Breast epithelium (tissue), 4 donors: ENCODE results near the gene CD58. TPM values are rescaled to one million over a fixed set of nuclear protein-coding genes. Genes with fewer than 3 reads are reported as not detected.

Experiments used
- DNase-seq, 2 donors: peaks; one replicate each; pipeline ENCODE4 v3.0.0-alpha.2; 2019; ENCODE audit warnings: low spot score in 2 of 2
- H3K27ac ChIP-seq, 2 donors: fragments of 200-600 bp; sonication (generic) in 1 of 2; one replicate each; pipeline ENCODE4 v1.5.1; 2016 to 2019; ENCODE audit warnings: mild to moderate bottlenecking in 1 of 2
- H3K27me3 ChIP-seq, 2 donors: fragments of 200-600 bp; sonication (generic) in 1 of 2; one replicate each; pipeline versions ENCODE4 v1.5.1 to v1.6.0; 2017 to 2019; ENCODE audit warnings: control low read depth in 1 of 2, mild to moderate bottlenecking in 1 of 2
- H3K36me3 ChIP-seq: fragments of 200-600 bp; one replicate; pipeline ENCODE4 v1.5.1; 2019
- H3K4me1 ChIP-seq, 2 donors: fragments of 200-600 bp; sonication (generic); one replicate each; pipeline ENCODE4 v1.5.1; 2016 to 2019; ENCODE audit warnings: control low read depth in 1 of 2
- H3K4me3 ChIP-seq, 3 donors: fragments of 200-600 bp; sonication (generic); 1 replicate in 2 of 3; 2 replicates in 1 of 3; pipeline ENCODE4 v1.5.1; 2016 to 2019; ENCODE audit warnings: mild to moderate bottlenecking in 3 of 3, moderate library complexity in 2 of 3
- H3K9me3 ChIP-seq, 2 donors: fragments of 200-600 bp; sonication (generic) in 1 of 2; one replicate each; pipeline ENCODE4 v1.5.1; 2016 to 2019; ENCODE audit warnings: control low read depth in 1 of 2
- POLR2A ChIP-seq: fragments of 450-650 bp; IDR thresholded peaks from one replicate; pipeline ENCODE4 v1.6.1; 2016; ENCODE audit warnings: antibody characterized with exemption, mild to moderate bottlenecking, moderate library complexity
- POLR2AphosphoS5 ChIP-seq, 3 donors: sonication (generic); formaldehyde crosslinking; IDR thresholded peaks; one replicate each; pipeline ENCODE4 v1.6.1; 2017; ENCODE audit warnings: antibody characterized with exemption in 3 of 3
- intact Hi-C: fragments of 100-400 bp; cut with DNase I; formaldehyde crosslinking; loops from one replicate; pipeline ENCODE4 v1.15.1; 2023; ENCODE audit warnings: low total_unique reads
- total RNA-seq, 3 donors: library from RNA; depleted of rRNA; stranded (reverse); fragments of >200 nt; gene quantifications; one replicate each; pipeline ENCODE4 v1.1.0, GENCODE V29; 2016
- TF ChIP-seq, protein P1 (sequence below), 3 donors: fragments of 450-650 bp; IDR thresholded peaks; one replicate each; pipeline ENCODE4 v1.5.1; 2016 to 2017; ENCODE audit warnings: antibody characterized with exemption in 3 of 3, mild to moderate bottlenecking in 3 of 3, moderate library complexity in 3 of 3

CD58 gene
- total RNA-seq, 3 donors from 2014 or later, result 22.0 to 31.4 (median 31.3) TPM

GRCh38 chr1:116553386-116554115 lies 17.3 kb downstream of the CD58 start:
- TF ChIP-seq, protein P1, sequence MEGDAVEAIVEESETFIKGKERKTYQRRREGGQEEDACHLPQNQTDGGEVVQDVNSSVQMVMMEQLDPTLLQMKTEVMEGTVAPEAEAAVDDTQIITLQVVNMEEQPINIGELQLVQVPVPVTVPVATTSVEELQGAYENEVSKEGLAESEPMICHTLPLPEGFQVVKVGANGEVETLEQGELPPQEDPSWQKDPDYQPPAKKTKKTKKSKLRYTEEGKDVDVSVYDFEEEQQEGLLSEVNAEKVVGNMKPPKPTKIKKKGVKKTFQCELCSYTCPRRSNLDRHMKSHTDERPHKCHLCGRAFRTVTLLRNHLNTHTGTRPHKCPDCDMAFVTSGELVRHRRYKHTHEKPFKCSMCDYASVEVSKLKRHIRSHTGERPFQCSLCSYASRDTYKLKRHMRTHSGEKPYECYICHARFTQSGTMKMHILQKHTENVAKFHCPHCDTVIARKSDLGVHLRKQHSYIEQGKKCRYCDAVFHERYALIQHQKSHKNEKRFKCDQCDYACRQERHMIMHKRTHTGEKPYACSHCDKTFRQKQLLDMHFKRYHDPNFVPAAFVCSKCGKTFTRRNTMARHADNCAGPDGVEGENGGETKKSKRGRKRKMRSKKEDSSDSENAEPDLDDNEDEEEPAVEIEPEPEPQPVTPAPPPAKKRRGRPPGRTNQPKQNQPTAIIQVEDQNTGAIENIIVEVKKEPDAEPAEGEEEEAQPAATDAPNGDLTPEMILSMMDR (IDR thresholded peaks at IDR 0.05), result no peak
- no peak for TF ChIP-seq POLR2A
- TF ChIP-seq POLR2AphosphoS5 (IDR thresholded peaks at IDR 0.05), result no peak
- Histone ChIP-seq H3K27me3 (no peaks in the 10 kb centered on the region), H3K27ac (no peak overlapping the region), H3K4me1 (no peaks in the 10 kb centered on the region), H3K9me3 (no peaks in the 10 kb centered on the region), H3K4me3 (no peak overlapping the region), H3K36me3 (no peaks in the 10 kb centered on the region)
- no peak for DNase-seq
- intact Hi-C loops, result no loop called here

- Histone ChIP-seq H3K27ac (no peak overlapping the region), H3K9me3 (no peaks in the 10 kb centered on the region), H3K4me3 (no peak overlapping the region), H3K36me3 (no peaks in the 10 kb centered on the region), H3K27me3 (no peaks in the 10 kb centered on the region), H3K4me1 (no peaks in the 10 kb centered on the region)
- TF ChIP-seq POLR2A, result no peak
- no peak for TF ChIP-seq POLR2AphosphoS5 (IDR thresholded peaks at IDR 0.05)
- TF ChIP-seq, protein P1 (IDR thresholded peaks at IDR 0.05), result no peak
- intact Hi-C loops, result no loop called here
- no peak for DNase-seq
These were observed 24.4 kb downstream of the CD58 start for GRCh38 chr1:116546354-116546977.

DNA sequence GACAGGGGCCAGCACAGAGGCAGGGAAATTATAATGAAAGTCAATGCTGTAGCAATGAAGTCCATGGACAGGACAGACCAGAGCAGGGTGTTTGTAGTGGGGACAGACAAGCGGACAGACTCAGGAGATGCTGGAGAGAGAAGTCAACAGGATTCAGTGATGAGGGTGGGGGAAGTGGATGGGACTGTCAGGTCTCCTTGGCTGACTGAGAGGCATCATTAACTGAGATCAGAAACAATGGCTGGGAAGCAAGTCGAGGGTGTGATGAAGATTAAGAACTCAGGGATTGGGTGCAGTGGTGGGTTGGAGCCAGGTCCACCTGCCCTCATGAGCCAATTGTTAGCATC lies 25.5 kb downstream of the CD58 start:
- Histone ChIP-seq H3K9me3 (no peaks in the 10 kb centered on the region), H3K36me3 (no peaks in the 10 kb centered on the region), H3K27me3 (no peaks in the 10 kb centered on the region), H3K4me3 (no peak overlapping the region), H3K27ac (no peak overlapping the region), H3K4me1 (no peaks in the 10 kb centered on the region)
- no peak for DNase-seq
- intact Hi-C loops, result no loop called here
- no peak for TF ChIP-seq POLR2AphosphoS5 (IDR thresholded peaks at IDR 0.05)
- TF ChIP-seq POLR2A, result no peak
- TF ChIP-seq, protein P1 (IDR thresholded peaks at IDR 0.05), result no peak

DNA sequence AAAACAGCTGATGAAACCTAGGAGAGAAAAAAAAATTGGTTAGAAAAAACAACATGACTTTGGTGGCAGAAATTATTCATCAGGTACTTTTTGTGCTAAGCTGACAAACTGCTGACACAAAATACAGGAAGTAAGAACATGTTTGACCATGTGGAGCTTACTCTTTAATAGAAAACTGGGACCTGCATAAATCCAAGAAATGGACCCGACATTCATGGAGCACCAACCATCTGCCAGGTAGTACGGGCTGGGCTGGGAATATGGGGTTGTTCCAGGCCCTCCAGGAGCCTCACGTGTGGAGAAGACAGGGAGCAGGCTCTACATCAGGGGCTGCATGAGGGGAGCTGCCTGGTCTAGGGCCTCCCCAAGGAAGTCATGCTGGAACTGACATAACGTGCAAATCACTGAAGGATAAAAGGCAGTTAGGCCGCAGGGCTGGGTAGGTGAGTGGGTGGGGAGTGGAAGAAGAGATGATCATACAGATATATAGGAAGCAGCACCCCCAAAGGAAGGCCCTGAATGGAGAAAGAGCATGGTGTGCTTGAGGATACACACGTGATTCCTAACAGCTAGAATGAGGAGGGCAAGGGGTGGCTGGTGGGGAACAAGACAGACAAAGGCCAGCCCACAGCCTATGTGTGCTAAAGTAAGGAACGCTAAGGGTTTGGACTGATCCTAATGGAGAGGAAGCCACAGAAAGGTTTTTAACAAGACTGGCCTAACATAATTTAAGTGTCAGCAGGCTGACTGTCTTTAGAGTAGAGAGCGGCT lies 26.1 kb downstream of the CD58 start:
- TF ChIP-seq POLR2A, result no peak
- TF ChIP-seq POLR2AphosphoS5 (IDR thresholded peaks at IDR 0.05), result no peak
- TF ChIP-seq, protein P1 (IDR thresholded peaks at IDR 0.05), result no peak
- Histone ChIP-seq H3K4me1 (no peaks in the 10 kb centered on the region), H3K27ac (no peak overlapping the region), H3K36me3 (no peaks in the 10 kb centered on the region), H3K27me3 (no peaks in the 10 kb centered on the region), H3K4me3 (no peak overlapping the region), H3K9me3 (no peaks in the 10 kb centered on the region)
- DNase-seq, result no peak
- intact Hi-C loops, result no loop called here

DNA sequence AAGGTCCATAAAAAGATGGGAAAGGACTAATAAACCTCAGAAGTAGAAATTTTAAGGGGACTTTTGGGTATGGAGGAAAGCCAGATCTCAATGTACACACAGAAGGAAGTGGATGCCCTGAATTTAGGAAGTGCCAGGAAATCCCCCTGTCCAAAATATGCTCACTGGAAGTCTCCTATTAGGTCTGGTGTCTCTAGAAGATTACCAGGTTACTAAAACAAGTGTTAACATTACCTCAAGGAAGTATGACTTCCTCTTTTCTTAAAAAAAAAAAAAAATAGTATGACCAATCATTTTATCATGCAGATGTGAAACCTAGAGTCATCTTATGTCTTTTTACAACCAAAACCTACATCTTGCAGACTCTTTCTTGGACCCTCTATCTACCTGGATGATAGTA lies 30.7 kb downstream of the CD58 start:
- no peak for DNase-seq
- H3K27ac ChIP-seq, result no peak overlapping the region
- no peak overlapping the region for H3K4me3 ChIP-seq
- intact Hi-C loops, result no loop called here
- no peaks in the 10 kb centered on the region for H3K36me3 ChIP-seq
- H3K9me3 ChIP-seq, result no peaks in the 10 kb centered on the region
- no peak for TF ChIP-seq POLR2A
- TF ChIP-seq POLR2AphosphoS5 (IDR thresholded peaks at IDR 0.05), result no peak
- TF ChIP-seq, protein P1 (IDR thresholded peaks at IDR 0.05), result no peak
- H3K4me1 ChIP-seq, result no peaks in the 10 kb centered on the region
- H3K27me3 ChIP-seq, result no peaks in the 10 kb centered on the region
